Measurements from ENCODE around the gene H2BK1.

- no peak for TF ChIP-seq CTCF (IDR thresholded peaks at IDR 0.05 in 2 of 3, conservative IDR thresholded peaks at IDR 0.05 in 1 of 3; ENCODE audit: borderline replicate concordance in 1 of 3, insufficient read depth in 1 of 3, low read depth in 2 of 3, low read length in 2 of 3)
- no peak for TF ChIP-seq JUND (IDR thresholded peaks at IDR 0.05)
- no peak for TF ChIP-seq EGR1 (IDR thresholded peaks at IDR 0.05; ENCODE audit: low read depth)
- no peak for TF ChIP-seq POLR2A (IDR thresholded peaks at IDR 0.05; ENCODE audit: borderline replicate concordance, extremely low read depth, insufficient read depth, insufficient read length)
Observed at GRCh38 chr7:151249034-151249731, 38.9 kb upstream of the H2BK1 start.

Measured in HCT116 (cell line).